CD4-positive, alpha-beta T cell treated with Interferon alpha-2 for 1 hour (primary cell): ENCODE measurements around the gene CES2.
A peak's percentile ranks its signal among the peaks of the same experiment; 100 is the strongest.
"Not testable (repeated sequence)": the region's sequence is repeated elsewhere in the genome, so short reads cannot be mapped to it uniquely, and the experiment has no call there.

ENCODE experiments used
- DNase-seq, 2 donors: peaks; one replicate each; pipeline ENCODE4 v3.0.0-alpha.2; 2020 to 2022

CES2 gene

GRCh38 chr16:66958857-66959703 is 23.8 kb downstream of the CES2 start:
- DNase-seq, result no peak

GRCh38 chr16:66959704-66960161 is 24.4 kb downstream of the CES2 start:
- peak in 1 of 2 donors; percentile 12 for DNase-seq

GRCh38 chr16:66960270-66960669 is 25.0 kb downstream of the CES2 start:
- DNase-seq, result no peak

- DNase-seq, result peak; percentile 48 to 66
Observed at GRCh38 chr16:66961065-66961744, 25.9 kb downstream of the CES2 start, which contains the start of gene CES3. Gene CES3, plus strand, starts transcription at chr16:66961266. Its CDS starts 42 bp downstream, at chr16:66961308.

- DNase-seq, result no peak
Observed at GRCh38 chr16:66961914-66962313, 26.6 kb downstream of the CES2 start.

GRCh38 chr16:66964049-66964448 is 28.7 kb downstream of the CES2 start:
- DNase-seq, result no peak

GRCh38 chr16:66968847-66969246 is 33.5 kb downstream of the CES2 start:
- DNase-seq, result no peak

- DNase-seq, result no peak
Observed at GRCh38 chr16:66970775-66971720, 35.7 kb downstream of the CES2 start.

- DNase-seq, result no peak
Observed at GRCh38 chr16:66972983-66973382, 37.7 kb downstream of the CES2 start.

- DNase-seq, result no peak
Observed at GRCh38 chr16:66973716-66974115, 38.4 kb downstream of the CES2 start.

GRCh38 chr16:66974156-66974931 is 39.0 kb downstream of the CES2 start:
- DNase-seq, result not testable (repeated sequence)

- DNase-seq, result peak; percentile 40 to 77
Observed at GRCh38 chr16:66974932-66975246, 39.6 kb downstream of the CES2 start.

- no peak for DNase-seq
Observed at GRCh38 chr16:66975302-66975893, 40.1 kb downstream of the CES2 start.

GRCh38 chr16:66976746-66977145 is 41.4 kb downstream of the CES2 start:
- DNase-seq, result no peak

- DNase-seq, result peak; percentile 84 to 87
Observed at GRCh38 chr16:66977341-66978113, 42.2 kb downstream of the CES2 start.

- DNase-seq, result no peak
Observed at GRCh38 chr16:66979011-66979717, 43.8 kb downstream of the CES2 start.

GRCh38 chr16:66983033-66983432 is 47.7 kb downstream of the CES2 start:
- no peak for DNase-seq

GRCh38 chr16:66984892-66985311 is 49.6 kb downstream of the CES2 start:
- DNase-seq, result peak; percentile 21 to 68

- no peak for DNase-seq
Observed at GRCh38 chr16:66986559-66986958, 51.2 kb downstream of the CES2 start.

- no peak for DNase-seq
Observed at GRCh38 chr16:66988197-66988788, 53.0 kb downstream of the CES2 start, which contains the start of gene CES4A. Gene CES4A, plus strand, starts transcription at chr16:66988589. Its CDS starts 184 bp downstream, at chr16:66988773.
